Activated T-helper 1 cell treated with anti-CD3 and anti-CD28 coated beads, Interleukin-2, amount 50 U/mL, for 16 hours (primary cell): ENCODE results near the gene CLHC1.

ENCODE experiments used
- DNase-seq, 2 donors: peaks; one replicate each; pipeline ENCODE4 v3.0.0-alpha.2; 2020; ENCODE audit warnings: low read depth in 1 of 2, low spot score in 1 of 2

Gene CLHC1

DNA sequence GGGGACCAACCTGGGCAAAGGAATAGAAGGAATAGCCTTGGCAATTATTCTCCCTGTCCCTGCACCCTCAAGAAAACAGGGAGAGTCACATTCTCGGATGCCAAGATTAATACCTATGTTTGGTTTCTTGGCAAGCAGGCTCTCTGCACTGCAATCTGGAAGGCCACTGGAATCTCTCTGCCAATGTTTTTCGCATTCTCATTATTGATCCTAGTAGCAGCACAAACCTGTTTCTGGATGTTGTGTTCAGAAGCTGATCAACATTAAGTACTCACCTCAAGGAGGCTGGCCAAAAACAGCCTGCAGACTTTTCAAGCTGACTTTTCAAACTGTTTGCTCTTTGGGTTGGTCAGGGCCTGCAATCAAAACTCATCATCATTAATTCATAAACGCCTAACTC lies 62.2 kb downstream of the CLHC1 start:
- DNase-seq = no peak

DNA sequence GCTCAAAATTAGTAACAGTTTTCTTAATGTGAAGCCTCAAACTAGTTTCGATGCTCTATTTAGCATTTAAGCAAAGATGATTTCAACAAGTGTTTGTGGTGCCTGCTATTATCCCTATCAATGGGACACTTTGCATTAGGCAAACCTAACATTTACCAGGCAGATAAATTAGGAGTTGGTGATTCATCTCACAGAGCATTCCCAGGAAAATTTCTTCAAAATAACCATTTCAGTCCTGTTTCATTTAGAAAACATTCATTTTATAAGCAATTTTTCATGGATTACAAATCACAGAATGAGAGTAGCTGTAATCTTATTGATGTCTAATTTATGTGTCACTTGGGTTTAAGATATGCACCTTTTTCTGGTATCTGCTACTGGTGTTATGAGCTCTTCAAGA lies 62.7 kb downstream of the CLHC1 start:
- no peak for DNase-seq

DNA sequence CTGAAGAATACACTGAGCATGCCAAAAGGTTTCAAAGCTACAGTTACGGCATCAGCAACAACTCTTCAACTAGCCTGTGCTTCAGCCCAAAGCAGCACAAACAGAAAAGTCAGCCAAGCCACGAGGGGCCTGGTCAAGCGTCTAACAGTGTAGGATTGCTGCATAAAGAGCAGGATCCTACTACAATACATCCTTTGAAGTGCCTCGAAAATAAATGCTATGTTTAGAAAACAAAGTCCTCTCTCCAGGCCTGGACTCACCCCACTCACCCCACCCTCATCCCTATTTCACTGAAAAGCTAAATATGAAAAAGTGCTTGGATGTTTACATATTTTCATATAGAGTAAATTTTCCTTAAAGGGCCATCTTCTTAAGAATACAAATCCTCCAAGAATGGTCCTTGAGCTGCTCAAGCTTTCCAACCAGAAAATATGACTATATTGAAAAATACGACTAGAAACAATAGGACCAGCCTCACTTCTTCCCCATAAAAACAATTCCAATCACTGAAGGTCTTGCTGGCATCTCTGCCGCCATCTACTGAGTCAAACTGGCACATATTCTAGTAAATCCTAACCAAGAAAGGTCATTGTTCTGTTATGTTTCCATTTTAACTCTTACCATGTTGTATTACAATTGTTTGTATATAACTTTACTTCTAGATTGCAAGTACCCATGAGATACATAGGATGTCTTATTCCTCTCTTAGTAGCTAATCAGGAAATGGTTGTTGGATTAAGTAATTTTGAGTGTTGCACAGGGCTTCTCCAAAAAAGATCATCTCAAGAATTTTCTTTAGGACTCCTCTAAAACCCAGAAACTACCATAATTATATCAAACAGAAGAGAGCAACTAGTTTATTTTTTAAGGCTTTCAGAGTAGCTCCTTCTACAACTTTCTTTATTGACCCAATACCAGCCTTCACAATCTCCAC lies 63.6 kb downstream of the CLHC1 start:
- DNase-seq = no peak

DNA sequence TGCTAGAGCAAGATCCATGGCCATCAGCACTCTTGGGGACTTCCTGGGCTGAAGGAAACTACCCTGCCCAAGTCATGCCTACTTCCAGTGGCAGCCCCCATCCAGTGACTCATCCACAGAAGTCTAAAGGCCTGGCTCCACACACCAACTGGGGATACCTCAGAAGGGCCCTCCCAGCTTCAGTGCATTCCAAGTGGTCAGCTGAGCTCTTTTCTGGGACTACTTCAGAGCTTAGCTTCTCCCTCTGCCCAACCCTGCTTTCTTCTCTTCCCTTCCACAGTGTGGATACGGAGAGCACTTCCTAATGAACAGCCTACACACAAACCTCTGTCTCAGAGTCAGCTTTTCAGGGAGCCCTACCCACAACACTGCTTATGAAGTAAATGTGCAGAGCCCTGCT lies 66.5 kb downstream of the CLHC1 start:
- no peak for DNase-seq

DNA sequence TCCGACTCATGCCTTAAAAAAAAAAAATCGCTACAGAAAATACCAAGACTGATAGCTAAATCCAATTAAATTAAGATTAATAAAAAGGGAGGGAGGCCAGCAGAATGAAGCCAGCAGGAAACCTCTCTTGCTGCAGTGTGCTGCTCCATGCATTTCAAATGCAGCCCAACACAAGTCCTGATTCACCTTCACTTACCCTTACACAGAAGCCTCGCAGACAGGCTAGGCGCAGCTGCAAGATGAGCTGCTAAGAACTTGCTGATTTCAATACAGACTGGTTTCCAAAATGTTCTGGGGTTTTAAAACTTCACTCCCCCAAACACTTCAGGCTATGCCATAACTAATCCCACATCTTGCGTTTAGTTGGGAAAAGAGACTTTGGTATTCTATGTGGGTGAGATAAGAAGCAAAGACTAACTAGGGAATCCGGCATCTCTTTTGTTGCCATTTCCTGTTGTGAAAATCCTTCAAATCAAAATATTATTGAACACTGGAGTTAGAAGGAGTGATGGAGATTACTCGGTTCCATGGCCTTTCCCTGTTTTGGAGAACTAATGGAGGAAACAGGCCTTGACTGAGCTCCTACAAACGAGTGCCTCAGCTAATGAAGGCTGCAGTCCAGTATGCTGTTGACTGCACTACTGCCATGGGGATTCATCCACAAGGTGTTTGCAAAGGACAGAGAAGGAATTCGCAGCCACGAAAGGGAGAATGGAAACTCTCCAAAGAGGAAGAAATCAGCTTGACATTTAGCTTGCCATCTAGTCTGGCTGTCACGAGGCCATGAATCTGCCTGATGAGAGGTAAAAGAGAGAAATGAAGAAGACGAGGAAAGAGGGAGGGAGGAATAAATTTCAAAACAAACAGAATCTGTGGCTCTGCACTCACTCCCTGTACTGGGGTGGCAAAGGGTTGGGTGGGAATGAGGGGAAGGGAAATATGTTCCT lies 67.3 kb downstream of the CLHC1 start:
- DNase-seq = no peak

DNA sequence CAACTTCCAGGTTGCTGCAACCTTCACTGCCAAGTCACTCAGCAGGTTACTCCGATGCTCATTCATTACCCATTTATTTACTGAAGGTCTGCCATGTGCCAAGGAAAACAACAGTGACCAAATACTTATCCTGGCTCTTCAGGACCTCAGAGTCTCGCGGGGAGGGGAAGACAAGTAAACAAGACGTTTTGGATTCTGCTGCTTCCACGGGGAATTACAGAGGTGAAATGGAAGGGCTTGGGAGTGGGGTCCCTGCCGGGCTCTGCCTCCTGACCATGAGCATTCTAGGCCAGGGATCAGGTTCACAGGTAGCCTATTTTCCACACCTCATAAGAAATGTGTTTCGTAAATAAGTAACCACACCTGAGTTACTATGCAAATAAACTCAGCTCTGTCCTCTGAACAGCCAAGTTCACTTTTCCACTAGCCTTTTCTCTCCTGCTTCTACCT lies 68.1 kb downstream of the CLHC1 start:
- no peak for DNase-seq

DNA sequence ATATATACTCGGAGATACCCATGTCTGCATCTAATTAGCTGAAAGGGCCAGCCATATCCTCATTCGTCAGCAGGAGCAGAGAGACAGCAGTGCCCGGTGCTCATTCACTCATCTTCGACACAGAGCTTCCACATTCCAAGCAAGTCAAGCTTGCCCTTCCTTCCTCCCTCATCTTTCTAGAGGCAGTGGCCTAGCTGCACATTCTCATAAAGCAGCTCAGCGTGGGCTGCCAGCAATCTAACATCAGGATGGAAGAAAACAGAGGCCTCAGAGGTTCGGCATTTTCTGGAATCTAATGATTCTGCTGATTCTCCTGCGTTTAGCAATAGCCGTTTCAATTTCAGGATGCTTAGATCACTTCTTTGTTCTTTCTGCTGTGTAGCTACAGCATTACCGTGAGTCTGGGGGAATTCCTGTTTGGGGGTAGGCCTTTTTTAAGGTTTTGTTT lies 68.8 kb downstream of the CLHC1 start:
- no peak for DNase-seq

DNA sequence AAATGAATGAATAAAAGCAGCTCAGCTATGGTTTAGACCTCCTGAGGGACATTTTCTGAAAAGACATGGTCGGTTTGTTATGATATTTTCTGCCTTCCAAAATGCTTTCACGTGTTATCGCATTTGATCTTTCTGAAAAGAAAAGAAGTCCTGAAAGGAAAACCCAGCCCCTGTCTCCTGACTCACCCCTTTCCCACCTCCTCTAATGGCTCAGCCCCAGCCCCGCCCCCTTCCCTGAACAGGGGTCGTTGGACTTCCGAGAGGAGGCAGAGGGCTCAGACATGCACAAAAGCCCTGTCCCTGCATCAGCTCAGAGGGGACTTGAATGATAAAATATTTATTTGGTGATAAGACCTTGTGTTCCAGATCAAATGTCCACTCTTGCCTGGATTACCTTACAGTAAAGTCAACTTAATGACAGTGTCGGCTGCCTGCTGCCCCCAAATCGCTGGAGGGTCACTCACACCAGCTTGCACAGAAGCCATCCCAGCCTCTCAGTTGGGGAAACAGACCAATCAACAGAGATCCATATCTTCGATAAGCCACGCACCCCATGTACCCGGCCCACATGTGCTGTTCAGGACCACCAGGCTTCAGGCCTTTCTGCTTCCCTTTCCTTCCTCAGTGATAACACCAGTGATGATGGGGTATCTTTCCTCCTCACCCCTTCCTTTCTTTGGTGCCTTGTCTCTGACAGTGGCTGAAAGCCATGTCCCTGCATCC lies 69.6 kb downstream of the CLHC1 start:
- DNase-seq = no peak

DNA sequence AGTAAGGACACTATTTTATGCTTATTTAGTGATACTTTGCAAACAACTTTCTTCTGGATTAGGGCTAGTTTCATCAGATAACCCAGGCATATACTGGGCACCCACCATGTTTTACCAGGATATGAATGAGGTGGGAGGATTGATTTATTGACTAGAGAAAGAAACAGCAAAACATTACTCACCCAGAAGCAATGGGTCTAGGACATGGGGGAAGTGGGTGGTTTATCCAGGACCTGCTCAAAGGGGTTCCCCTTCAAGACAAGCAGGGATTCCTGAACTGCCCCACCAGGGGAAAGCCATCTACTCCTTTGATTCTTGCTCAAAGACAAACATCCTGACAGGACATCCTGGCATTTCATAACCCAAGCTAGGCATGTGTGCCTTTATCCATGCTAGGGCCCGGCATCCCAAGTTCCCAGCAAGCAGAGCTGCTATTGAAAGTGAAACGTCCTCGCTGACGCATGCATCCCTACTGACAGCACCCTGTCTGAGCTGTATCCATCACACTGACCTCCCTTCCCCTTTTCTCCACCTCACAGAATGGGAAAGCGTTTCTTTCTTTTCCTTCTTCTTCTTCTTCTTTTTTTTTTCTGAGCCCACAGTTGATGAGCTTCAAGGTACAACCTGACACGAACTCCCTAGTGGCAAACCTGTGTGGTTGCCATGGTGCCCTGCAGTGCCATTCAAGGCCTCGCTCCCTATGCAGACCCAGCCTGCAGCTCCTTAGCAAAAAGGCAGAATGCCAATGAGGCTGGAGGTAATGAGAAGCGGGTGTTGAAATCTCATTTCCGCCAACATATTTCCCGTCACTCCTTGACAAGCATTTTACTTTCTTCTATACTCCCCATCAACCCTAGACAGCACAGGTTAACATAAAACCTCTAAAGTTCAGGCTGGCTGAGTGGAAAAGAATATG lies 70.5 kb downstream of the CLHC1 start:
- DNase-seq = no peak

DNA sequence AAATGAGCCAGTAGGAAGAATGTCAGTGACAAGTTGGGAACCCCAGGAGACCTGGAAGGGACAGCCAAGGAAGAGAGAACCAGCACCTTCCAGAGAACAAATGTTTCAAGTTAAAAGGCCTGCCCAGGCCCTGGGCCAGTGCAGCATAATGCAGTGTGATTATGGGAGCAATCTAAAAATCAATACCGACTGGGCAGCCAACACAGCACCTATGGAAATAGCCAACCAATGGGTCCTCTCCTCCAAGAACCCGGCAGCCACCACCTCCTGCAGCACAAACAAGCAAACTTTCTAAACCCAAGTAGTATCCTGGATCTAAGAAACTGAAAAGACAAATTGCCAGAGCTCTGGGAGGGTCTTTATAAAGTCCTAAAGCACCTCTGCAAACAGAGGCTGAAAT lies 71.7 kb downstream of the CLHC1 start:
- DNase-seq = no peak

DNA sequence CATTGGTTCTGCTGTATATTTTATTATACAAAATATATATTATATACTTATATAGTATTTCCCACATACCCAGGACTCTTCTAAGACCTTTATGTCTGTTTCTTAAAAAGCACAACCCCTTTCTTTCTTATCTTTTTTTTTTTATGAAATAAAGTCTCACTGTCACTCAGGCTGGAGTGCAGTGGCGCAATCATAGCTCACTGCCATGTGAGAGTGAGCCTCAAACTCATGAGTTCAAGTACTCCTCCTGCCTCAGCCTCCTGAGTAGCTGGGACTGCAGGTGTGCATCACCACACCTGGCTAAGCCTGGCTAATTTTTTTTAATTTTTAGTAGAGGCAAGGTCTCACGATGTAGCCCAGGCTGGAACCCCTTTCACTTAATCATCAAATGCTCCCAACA lies 72.3 kb downstream of the CLHC1 start:
- DNase-seq = no peak

DNA sequence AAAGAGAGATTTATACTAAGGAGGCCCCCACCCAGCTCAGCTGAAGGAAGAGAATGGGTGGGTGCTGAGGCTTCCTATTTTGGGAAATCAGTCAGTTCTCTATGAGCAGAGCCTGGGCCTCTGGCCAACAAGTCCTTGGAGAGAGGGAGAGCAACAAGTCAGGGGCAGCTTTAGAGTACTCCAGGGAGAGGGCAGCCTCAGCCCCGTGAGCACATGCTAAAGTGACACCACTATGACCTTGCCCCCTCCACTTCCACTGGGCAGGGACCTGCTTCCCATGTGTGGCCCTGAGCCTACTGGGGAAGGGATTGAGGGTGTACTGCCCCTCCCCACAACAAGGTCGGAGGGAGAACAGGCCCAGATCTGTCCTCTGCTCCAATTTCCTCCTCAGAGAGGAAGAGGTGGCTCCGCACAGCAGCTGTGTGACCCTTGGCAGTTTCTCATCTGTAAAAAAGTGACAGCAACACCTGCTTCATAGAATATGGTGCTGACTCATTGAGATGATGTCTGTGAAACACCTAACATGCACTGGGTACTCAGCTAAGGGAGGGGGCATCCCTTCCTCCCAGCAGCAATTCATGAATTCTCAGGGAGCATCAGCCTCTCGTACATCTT lies 72.9 kb downstream of the CLHC1 start:
- no peak for DNase-seq

DNA sequence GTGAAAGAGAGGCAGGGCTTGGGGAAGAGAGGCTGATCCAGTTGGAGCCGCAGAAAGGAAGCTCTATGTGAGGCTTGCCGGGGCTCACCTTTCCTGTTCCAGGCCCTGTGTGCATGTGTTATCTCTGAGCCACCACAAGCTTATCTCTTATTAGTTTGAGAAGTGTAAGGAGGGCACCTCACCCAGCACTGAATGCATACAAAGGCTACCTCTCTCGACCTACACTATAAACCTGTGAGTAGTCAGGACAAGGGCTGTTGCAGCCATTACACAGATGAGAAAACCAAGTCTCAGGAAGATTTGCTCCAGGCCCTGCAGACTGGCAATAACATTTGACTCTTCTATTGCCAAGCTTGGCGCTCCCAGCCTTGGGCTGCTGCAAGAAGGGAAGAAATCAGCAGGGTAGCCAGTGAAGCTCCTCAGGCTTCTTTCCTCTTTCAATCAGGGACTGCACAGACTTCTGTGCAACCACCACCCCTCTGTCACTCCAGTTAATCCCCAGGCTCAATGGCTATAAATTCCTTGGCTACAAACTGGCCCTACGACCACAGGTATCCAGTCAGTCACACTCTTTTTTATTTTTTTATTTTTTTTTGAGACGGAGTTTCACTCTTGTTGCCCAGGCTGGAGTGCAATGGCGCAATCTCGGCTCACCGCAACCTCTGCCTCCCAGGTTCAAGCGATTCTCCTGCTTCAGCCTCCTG lies 73.8 kb downstream of the CLHC1 start:
- DNase-seq = no peak

DNA sequence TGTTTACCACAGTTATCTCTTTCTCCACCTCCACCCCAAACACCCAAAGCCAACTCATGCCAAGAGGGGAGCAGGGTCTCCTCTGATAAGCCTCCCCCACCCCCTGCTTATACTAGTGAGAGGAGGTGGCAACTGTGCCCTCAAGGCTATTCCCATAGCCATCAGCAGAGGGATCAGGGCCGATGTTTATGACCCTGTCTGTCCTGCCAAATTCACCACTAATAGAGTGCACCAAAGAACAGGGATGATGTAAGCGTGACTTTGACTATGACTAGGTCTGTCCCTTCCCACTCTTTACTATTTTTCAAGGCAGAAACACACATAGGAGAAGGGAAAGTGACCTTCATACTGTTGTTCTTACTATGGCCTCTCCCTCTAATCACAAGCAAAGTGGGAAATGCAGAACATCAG lies 74.6 kb downstream of the CLHC1 start:
- no peak for DNase-seq

DNA sequence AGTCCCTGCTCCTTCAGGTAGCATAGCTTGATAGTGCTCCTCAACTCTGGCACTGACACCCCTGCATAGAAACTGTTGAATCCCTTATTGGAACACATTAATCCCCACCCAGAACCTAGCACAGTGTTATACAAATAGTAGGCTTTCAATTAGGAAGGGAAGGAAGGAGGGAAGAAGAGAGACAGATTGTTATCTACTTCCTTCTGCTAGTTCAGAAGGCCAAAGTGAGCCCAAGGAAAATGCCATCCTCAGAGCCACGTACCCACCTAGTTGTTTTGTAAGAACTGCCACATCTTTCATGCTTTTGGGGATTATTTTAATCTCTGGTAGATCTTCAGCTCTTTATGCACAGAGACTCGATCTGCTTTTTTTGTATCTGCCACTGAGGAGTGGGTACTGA lies 75.1 kb downstream of the CLHC1 start:
- DNase-seq = no peak

DNA sequence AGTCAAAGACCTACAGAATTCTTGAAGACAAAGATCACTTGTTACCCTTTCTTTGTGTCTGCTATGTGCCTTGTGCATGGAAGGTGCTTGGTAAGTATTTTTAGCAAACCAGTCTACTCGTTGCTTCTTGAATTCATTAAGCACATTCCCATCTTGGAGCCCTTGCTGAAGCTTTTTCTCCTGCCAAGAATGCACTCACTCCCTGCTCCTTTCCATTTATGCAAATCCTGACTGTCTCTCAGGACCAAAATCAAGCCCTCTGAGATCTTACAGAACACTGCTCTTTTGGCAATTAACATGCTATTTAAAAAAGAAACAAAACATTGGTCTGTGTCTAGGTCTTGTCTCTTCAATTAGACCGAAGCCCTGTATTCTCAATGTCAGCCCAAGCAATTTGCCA lies 75.8 kb downstream of the CLHC1 start:
- no peak for DNase-seq

DNA sequence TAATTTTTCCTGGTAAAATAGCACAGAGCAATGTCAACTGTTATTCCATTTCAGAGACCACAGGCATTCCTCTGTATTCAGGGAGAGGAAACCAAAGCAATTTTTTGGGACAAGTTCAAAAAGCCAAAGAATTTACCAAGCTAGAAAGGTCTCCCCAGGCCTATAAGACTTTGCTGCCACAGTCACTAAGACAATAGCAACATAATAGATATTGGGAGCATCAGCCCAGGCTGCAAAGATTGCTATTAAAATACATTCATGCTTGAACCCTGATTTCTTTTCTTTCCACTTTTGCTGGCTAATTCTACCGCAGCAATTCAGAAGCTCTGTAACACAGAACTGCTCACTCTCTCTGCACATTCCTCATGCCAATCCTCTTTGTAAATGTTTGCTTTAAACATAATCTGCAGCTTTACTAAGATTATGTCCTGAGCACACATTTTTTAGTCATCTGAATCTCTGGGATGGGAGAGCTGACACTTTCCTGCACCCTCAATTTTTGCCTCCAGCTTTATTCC lies 76.3 kb downstream of the CLHC1 start:
- DNase-seq = no peak

DNA sequence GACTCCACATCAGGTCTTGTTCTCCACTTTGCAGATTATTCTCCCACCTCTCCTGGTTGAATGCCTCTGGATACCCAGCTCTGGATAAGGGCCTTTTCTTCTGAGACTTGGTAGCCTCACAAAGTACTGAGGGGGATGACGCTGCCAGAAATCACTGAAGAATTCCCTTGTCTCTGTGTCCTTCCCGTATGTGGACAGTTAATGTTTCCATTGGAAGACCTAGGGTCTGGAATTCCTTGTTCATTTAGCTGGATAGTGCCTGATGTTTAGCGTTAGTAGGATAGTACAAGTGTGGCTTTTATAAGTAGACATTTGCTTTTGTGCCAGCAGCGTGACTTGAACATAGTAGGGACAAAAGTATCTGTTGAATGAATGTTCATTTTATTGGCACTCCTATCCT lies 76.9 kb downstream of the CLHC1 start:
- no peak for DNase-seq

DNA sequence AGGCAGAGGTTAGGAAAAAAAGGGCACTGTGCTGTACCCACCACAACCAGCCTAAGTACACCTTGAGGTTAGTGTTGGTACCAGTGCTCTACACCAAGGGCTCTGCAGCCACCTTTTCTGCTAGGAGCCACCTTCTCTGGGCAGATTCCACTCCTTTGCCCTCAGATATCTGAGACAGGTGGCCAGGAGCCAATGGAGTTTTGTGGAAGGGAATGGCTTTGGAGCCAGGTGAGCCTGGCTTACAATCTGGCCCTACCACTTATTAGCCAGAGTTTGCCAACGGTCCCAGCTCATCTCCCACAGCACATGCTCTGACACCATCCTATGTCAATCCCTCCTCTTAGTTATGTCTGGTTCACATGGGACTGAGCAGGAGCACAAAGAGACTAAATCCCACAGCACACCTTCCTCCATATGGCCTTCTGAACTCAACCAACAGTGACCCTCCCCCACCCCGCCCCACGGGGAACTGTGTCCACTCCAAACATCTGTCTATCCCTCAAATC lies 77.5 kb downstream of the CLHC1 start:
- no peak for DNase-seq
